Mammary epithelial cell (primary cell): ENCODE data around the gene KCND2.

Experiments used
- CTCF ChIP-seq, 2 donors: IDR thresholded peaks in 1 of 2; conservative IDR thresholded peaks in 1 of 2; 2 replicates each; pipeline ENCODE4 v1.5.1; 2011 to 2012; ENCODE audit warnings: inconsistent platforms in 2 of 2, low read length in 2 of 2, mild to moderate bottlenecking in 2 of 2, control low read depth in 1 of 2, low read depth in 1 of 2; ENCODE audit not compliant: insufficient read depth in 1 of 2; ENCODE audit errors: extremely low read depth in 1 of 2
- EZH2 ChIP-seq: IDR thresholded peaks from 2 replicates; pipeline ENCODE4 v1.6.1; 2012; ENCODE audit warnings: low read length, inconsistent platforms, borderline replicate concordance

DNA sequence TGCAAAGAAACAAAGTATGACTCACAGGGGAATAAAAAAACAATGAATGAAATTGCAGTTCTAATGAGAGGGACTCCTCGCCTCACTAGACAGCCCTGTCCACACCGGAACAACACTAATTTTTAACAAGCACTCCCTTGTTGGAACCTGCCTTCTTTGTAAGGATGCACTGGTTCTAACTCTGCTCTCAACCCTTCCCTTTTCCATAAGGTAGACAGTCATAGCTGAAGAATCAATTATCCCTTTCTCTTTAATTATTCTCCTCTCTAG lies 519.8 kb downstream of the KCND2 start:
- no peak for TF ChIP-seq CTCF (conservative IDR thresholded peaks at IDR 0.05 in 1 of 2, IDR thresholded peaks at IDR 0.05 in 1 of 2; ENCODE audit: extremely low read depth in 1 of 2, insufficient read depth in 1 of 2, low read depth in 1 of 2, low read length in 2 of 2)
- TF ChIP-seq EZH2: no peak
